Testis (tissue), 3 donors: ENCODE data around the gene XRCC1. TPM values are rescaled to one million over a fixed set of nuclear protein-coding genes. Genes with fewer than 3 reads are reported as not detected.

Source experiments
- DNase-seq: peaks from one replicate; pipeline ENCODE4 v3.0.0-alpha.2; 2019
- H3K27ac ChIP-seq, 2 donors: fragments of 200-600 bp; sonication (generic); one replicate each; pipeline ENCODE4 v1.5.1; 2019
- H3K27me3 ChIP-seq: fragments of 200-600 bp; sonication (generic); one replicate; pipeline ENCODE4 v1.5.1; 2019
- H3K36me3 ChIP-seq: fragments of 200-600 bp; sonication (generic); one replicate; pipeline ENCODE4 v1.5.1; 2017; ENCODE audit warnings: low read depth; ENCODE audit errors: missing control alignments
- H3K4me1 ChIP-seq: fragments of 200-600 bp; sonication (generic); one replicate; pipeline ENCODE4 v1.5.1; 2019
- H3K4me3 ChIP-seq, 2 donors: fragments of 200-600 bp; sonication (generic); one replicate each; pipeline ENCODE4 v1.5.1; 2017 to 2019
- H3K9me3 ChIP-seq: fragments of 200-600 bp; sonication (generic); one replicate; pipeline ENCODE4 v1.5.1; 2017
- POLR2A ChIP-seq: fragments of 450-650 bp; IDR thresholded peaks from one replicate; pipeline ENCODE4 v1.6.1; 2017; ENCODE audit warnings: antibody characterized with exemption, mild to moderate bottlenecking, moderate library complexity
- WGBS, 2 donors: methylation state at CpG; one replicate each; pipeline ENCODE4 v1.1.5; 2018; 5-methylcytosine and 5-hydroxymethylcytosine counted together
- intact Hi-C: fragments of 100-400 bp; cut with DNase I; formaldehyde crosslinking; loops from one replicate; pipeline ENCODE4 v1.15.1; 2023; ENCODE audit warnings: low total_unique reads
- polyA plus RNA-seq: library from polyadenylated mRNA; stranded (reverse); fragments of 350-450 nt; fragmentation: Illumina TruSeq; extraction: RNeasy Lipid Tissue Mini Kit (QIAGEN cat#74804); gene quantifications from one replicate; pipeline ENCODE4 v1.2.3, GENCODE V29; 2014; ENCODE audit warnings: low read depth, low replicate concordance; ENCODE audit not compliant: insufficient read depth
- total RNA-seq, 2 donors: library from RNA; depleted of rRNA; stranded (reverse); fragments of >200 nt; gene quantifications; one replicate each; pipeline ENCODE4 v1.2.3, GENCODE V29; 2016
- TF ChIP-seq, protein P1 (sequence below), 3 experiments: fragments of 450-650 bp in 2 of 3; fragments of 200-600 bp in 1 of 3; sonication (generic) in 1 of 3; IDR thresholded peaks; one replicate each; pipeline ENCODE4 v1.5.1; 2016 to 2019; ENCODE audit warnings: antibody characterized with exemption in 3 of 3, mild to moderate bottlenecking in 2 of 3, moderate library complexity in 1 of 3

XRCC1 gene
- total and polyA plus RNA-seq, 3 donors from 2014 or later: 40.6 to 49.1 (median 44.8) TPM

- TF ChIP-seq POLR2A: no peak
- TF ChIP-seq, protein P1, sequence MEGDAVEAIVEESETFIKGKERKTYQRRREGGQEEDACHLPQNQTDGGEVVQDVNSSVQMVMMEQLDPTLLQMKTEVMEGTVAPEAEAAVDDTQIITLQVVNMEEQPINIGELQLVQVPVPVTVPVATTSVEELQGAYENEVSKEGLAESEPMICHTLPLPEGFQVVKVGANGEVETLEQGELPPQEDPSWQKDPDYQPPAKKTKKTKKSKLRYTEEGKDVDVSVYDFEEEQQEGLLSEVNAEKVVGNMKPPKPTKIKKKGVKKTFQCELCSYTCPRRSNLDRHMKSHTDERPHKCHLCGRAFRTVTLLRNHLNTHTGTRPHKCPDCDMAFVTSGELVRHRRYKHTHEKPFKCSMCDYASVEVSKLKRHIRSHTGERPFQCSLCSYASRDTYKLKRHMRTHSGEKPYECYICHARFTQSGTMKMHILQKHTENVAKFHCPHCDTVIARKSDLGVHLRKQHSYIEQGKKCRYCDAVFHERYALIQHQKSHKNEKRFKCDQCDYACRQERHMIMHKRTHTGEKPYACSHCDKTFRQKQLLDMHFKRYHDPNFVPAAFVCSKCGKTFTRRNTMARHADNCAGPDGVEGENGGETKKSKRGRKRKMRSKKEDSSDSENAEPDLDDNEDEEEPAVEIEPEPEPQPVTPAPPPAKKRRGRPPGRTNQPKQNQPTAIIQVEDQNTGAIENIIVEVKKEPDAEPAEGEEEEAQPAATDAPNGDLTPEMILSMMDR (IDR thresholded peaks at IDR 0.05): no peak
- H3K9me3 ChIP-seq: no peaks in the 10 kb centered on the region
- 47 to 60% methylated on average over 4 of the region's 4 CpGs for WGBS, 2 donors
- H3K27me3 ChIP-seq: no peaks in the 10 kb centered on the region
- no peak for DNase-seq
- intact Hi-C loops: no loop called here
- no peaks in the 10 kb centered on the region for H3K4me1 ChIP-seq
- no peak overlapping the region for H3K27ac ChIP-seq
- no peak overlapping the region for H3K4me3 ChIP-seq
- H3K36me3 ChIP-seq: no peaks in the 10 kb centered on the region
These were observed 46.7 kb upstream of the XRCC1 start for GRCh38 chr19:43622070-43622469.

DNA sequence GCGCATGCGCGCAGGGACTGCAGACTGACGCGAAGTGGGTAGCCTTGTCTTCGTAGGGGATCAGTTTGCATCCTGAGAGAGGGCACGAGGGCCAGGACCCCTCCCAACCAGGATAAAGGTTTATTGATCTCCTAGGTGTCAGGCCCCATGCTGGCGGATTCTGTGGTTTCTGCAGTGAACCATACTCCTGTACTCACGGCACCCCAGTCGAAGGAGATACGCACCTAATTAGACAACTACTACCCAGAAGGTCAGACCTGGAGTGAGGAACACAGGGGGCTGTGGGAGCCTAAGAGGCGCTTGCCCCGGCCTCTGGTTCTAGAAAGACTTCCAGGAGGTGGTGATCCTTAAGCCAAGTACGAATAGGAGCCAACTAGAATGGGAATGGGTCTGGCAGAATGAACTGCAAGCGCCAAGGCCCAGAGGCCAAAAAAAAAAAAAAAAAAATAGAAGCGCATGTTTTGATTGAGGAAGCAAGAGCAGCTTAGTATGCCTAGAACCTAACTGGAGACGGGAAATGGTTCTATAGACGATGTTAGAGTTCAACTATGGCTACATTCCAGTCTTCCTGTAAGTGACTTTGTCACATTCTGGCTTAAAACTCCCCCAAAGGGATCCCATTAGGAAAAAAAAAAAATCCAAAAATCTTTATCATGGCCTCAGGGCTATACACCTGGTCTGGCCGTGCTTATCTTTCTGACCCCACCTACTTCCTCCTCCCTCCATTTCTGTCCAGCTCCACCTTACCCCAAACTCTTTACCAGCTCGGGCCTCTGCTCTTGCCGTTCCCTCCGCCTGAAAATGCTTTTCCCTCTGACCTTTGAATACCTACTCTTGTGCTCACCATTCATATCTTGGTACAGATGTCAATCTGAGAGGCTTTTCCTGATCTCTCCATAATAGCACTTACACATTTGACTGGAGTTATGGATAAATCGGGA lies 45.0 kb upstream of the XRCC1 start:
- Histone ChIP-seq H3K36me3 (no peaks in the 10 kb centered on the region), H3K4me1 (peaks cover 4% of the 10 kb centered on the region), H3K27ac (peak overlapping the region in 1 of 2 donors; percentile 96), H3K4me3 (peak overlapping the region; percentile 74 to 79), H3K9me3 (no peaks in the 10 kb centered on the region), H3K27me3 (no peaks in the 10 kb centered on the region)
- no peak for DNase-seq
- intact Hi-C loops: no loop called here
- 19 to 30% methylated on average over 23 of the region's 23 CpGs for WGBS, 2 donors
- TF ChIP-seq POLR2A: no peak
- TF ChIP-seq, protein P1 (IDR thresholded peaks at IDR 0.05): no peak

DNA sequence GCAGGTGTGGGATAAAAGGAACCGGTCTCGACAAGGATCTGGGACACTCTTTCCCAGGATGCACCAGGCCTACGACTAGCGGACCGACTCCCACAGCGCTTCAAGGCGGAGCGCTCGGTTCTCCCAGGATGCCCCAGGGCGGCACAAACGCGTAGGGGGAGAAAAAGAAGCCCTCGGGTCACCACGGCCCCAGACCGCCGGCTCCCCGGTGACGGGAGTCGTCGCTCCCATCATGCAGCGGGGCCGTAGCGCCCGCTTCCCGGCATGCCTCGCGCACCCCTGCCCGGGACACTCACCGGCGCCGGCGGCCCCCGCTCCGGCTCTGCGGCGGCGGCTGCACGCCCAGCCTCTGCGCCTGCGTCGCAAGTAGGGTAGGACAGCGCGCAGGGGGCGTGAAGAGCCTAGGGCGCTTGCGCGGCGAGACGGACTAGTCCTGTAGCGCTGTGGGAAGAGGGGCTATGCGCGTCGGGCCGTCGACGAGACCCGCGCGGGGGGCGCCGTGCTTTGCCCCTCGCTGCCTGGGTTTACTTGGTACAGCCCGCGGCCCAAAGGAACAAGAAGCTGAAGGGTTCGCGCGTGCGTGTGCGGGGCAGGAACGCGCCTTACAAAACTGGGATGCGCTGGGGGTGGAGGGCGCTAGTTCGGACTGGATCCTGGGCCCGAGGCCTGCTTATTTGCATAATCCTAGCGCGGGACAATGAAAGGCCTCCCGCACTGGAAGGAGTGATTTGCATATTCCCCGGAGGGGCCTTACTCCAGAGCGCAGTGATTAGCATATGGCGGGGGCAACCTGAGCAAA lies 44.1 kb upstream of the XRCC1 start, which contains the start of gene ZNF428:
ZNF428 (minus strand) TSS at position 368 of the 799 bp plus-strand sequence. CDS start 5,325 bp downstream, outside the sequence.
- 0% methylated on average over 15 to 80 of the region's 81 CpGs for WGBS, 2 donors
- Histone ChIP-seq H3K4me1 (peaks cover 4% of the 10 kb centered on the region), H3K4me3 (peak within 1 kb of the TSS; percentile 74 to 79), H3K36me3 (no peaks in the 10 kb centered on the region), H3K27ac (peak within 1 kb of the TSS; percentile 80 to 96), H3K27me3 (no peaks in the 10 kb centered on the region), H3K9me3 (no peaks in the 10 kb centered on the region)
- TF ChIP-seq, protein P1 (IDR thresholded peaks at IDR 0.05): no peak
- peak; percentile 5 for TF ChIP-seq POLR2A
- intact Hi-C loops: no loop called here
- peak; percentile 93 for DNase-seq

GRCh38 chr19:43618921-43619261 lies 43.6 kb upstream of the XRCC1 start:
- Histone ChIP-seq H3K36me3 (no peaks in the 10 kb centered on the region), H3K4me1 (peaks cover 4% of the 10 kb centered on the region), H3K27ac (peak overlapping the region; percentile 80 to 96), H3K4me3 (peak overlapping the region; percentile 74 to 79), H3K27me3 (no peaks in the 10 kb centered on the region), H3K9me3 (no peaks in the 10 kb centered on the region)
- WGBS, 2 donors: 0 to 1% methylated on average over 6 to 14 of the region's 14 CpGs
- intact Hi-C loops: no loop called here
- DNase-seq: peak; percentile 77
- TF ChIP-seq POLR2A: no peak
- TF ChIP-seq, protein P1 (IDR thresholded peaks at IDR 0.05): no peak
